BLaER1 treated with 17β-estradiol and CSF1 and Interleukin-3, amounts not matched to agents 10 nM and 100 nM (cell line): ENCODE results near the gene MAN1B1.
A peak's percentile ranks its signal among the peaks of the same experiment; 100 is the strongest.

Source experiments
- H3K27ac ChIP-seq, 11 experiments: shearing (Covaris generic); formaldehyde crosslinking; 2 replicates each; pipeline ENCODE4 v1.8.1; 2022
- H3K27me3 ChIP-seq, 11 experiments: shearing (Covaris generic); formaldehyde crosslinking; 2 replicates each; pipeline ENCODE4 v1.8.1; 2022
- H3K36me3 ChIP-seq, 11 experiments: shearing (Covaris generic); formaldehyde crosslinking; 2 replicates each; pipeline ENCODE4 v1.8.1; 2022
- H3K4me1 ChIP-seq, 10 experiments: shearing (Covaris generic); formaldehyde crosslinking; 2 replicates each; pipeline ENCODE4 v1.8.1; 2022
- H3K4me2 ChIP-seq, 11 experiments: shearing (Covaris generic); formaldehyde crosslinking; 2 replicates each; pipeline ENCODE4 v1.8.1; 2022
- H3K4me3 ChIP-seq, 10 experiments: shearing (Covaris generic); formaldehyde crosslinking; 2 replicates each; pipeline ENCODE4 v1.8.1; 2022
- H3K9ac ChIP-seq, 11 experiments: shearing (Covaris generic); formaldehyde crosslinking; 2 replicates each; pipeline ENCODE4 v1.8.1; 2022
- H3K9me3 ChIP-seq, 11 experiments: shearing (Covaris generic); formaldehyde crosslinking; replicated peaks in 1 of 11; 2 replicates each; pipeline ENCODE4 v1.8.1; 2022
- H4K20me1 ChIP-seq, 11 experiments: shearing (Covaris generic); formaldehyde crosslinking; 2 replicates each; pipeline ENCODE4 v1.8.1; 2022
- Cebpa-rat ChIP-seq, 11 experiments: shearing (Covaris generic); IDR thresholded peaks; 2 replicates each; pipeline ENCODE4 v1.8.1; 2022

MAN1B1 gene

DNA sequence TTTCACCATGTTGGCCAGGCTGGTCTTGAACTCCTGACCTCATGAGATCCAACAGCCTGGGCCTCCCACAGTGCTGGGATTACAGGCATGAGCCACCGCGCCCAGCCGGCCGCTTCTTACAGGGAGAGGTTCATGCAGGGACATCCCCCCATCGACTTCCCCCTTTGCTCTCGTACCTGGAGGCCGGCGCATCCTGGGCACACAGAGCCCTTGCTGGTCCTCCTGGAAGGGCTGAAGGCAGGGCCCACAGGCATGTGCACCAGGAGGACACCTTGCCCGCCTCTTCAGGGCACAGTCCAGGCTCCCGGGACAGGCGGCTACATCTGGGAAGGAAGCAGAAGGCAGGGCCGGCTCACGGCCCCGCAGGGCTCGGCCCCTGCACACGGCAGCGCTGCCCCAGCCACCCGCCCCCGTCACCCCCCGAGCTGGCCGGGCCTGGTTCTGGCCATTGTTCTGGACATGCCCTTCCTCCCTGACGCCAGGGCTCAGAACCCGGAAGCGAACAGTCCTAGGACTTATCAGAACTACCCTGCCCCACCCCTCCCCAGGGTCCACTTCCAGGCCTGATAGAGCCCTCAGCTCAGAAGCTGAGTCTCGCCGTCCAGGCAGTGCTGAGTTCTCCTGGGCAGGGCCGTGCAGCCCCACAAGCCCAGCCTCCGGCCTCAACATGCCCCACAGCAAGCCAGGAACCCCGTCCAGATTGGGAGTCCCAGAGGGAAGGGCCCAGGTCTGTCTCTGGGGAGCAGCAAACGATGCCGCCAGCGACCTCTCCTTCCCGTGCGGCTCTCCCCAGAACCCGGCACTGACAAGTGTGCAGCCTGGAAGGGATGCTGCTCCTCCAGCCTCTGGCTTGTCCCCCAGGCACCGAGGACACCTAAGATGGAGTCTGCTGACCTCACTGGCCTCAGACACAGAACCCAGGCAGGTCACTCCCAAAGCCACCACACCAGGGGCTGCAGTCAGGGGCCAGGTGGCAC lies 43.7 kb upstream of the MAN1B1 start:
- Histone ChIP-seq H3K36me3 (peaks cover 21 to 33% (median 27%) of the 10 kb centered on the region in 11 experiments), H3K4me3 (peak overlapping the region in 7 of 10 experiments; percentile 72 to 85 (median 82); a peak in 12 of 20 replicates), H3K9ac (peak overlapping the region in 10 of 11 experiments; percentile 8 to 84 (median 72); a peak in 19 of 22 replicates), H3K27ac (peak overlapping the region in 3 of 11 experiments; percentile 18 to 70 (median 37); a peak in 1 of 22 replicates), H4K20me1 (peaks cover 43 to 88% (median 76%) of the 10 kb centered on the region in 11 experiments), H3K9me3 (no peaks in the 10 kb centered on the region), H3K27me3 (peaks cover 13 to 39% (median 32%) of the 10 kb centered on the region in 11 experiments), H3K4me1 (peaks cover 54 to 83% (median 70%) of the 10 kb centered on the region in 10 experiments), H3K4me2 (peak overlapping the region; percentile 95 to 100 (median 99))
- no peak for TF ChIP-seq Cebpa-rat (IDR thresholded peaks at IDR 0.05)

DNA sequence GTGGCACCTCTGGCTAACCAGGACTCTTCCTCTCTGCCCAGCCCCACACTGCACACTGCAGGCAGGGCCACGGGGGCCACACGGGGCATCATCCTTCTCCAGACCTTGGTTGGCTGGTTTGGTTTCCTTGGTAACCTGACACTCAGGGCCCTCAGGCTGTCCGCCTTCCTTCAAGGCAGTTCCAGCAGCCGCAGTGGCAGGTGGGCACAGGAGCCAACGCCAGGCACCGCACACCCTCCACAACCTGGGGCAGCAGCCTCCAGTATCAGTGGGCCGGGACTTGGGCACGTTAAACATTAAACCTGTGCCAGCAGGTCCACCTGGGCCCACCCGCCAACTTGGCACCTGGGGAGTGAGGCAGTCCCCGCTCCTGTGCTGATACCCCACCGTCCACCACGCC lies 42.7 kb upstream of the MAN1B1 start:
- peaks cover 11 to 23% (median 18%) of the 10 kb centered on the region in 11 experiments for H3K36me3 ChIP-seq
- peak overlapping the region in 10 of 11 experiments; percentile 61 to 84 (median 76); a peak in 20 of 22 replicates for H3K9ac ChIP-seq
- H3K4me3 ChIP-seq: peak overlapping the region; percentile 72 to 86 (median 81)
- peaks cover 54 to 77% (median 67%) of the 10 kb centered on the region in 10 experiments for H3K4me1 ChIP-seq
- H3K27ac ChIP-seq: peak overlapping the region in 3 of 11 experiments; percentile 37 to 70 (median 48); a peak in 8 of 22 replicates
- peaks cover 38 to 82% (median 73%) of the 10 kb centered on the region in 11 experiments for H4K20me1 ChIP-seq
- no peak for TF ChIP-seq Cebpa-rat (IDR thresholded peaks at IDR 0.05)
- H3K27me3 ChIP-seq: peaks cover 21 to 48% (median 40%) of the 10 kb centered on the region in 11 experiments
- H3K9me3 ChIP-seq: no peaks in the 10 kb centered on the region
- H3K4me2 ChIP-seq: peak overlapping the region; percentile 95 to 100 (median 99)

DNA sequence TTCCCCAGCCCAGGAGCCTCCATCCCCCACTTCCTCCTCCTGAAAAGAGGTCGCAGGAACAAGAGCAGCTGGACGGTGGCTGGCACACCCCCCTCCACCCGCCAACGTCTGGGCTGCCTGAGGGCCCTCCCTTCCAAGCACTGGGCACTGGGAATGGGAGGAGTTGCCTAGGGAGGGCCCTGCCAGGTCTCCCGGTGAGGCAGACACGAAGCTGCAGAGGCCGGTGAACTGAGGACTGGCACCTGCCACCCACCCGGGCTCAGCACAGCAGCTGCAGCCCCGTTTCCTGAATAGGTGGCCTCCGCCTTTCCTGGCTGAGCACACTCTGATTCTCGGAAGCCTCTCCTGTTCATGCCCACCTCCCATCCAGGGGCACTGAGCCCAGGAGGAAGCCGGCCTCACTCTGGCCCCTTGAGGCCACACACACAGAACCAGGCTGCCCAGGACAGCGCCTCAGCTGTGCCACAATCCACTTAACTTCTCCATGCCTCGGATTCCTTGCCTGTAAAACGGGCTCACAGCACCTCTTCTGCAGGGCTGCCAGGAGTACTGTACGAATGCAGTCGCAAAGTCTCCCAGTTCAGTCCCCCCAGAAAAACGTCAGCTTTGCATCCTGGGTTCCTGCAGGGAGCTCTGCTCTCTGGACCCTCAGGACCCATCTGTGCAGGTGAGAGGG lies 42.1 kb upstream of the MAN1B1 start:
- H3K4me3 ChIP-seq: peak overlapping the region; percentile 72 to 86 (median 81)

DNA sequence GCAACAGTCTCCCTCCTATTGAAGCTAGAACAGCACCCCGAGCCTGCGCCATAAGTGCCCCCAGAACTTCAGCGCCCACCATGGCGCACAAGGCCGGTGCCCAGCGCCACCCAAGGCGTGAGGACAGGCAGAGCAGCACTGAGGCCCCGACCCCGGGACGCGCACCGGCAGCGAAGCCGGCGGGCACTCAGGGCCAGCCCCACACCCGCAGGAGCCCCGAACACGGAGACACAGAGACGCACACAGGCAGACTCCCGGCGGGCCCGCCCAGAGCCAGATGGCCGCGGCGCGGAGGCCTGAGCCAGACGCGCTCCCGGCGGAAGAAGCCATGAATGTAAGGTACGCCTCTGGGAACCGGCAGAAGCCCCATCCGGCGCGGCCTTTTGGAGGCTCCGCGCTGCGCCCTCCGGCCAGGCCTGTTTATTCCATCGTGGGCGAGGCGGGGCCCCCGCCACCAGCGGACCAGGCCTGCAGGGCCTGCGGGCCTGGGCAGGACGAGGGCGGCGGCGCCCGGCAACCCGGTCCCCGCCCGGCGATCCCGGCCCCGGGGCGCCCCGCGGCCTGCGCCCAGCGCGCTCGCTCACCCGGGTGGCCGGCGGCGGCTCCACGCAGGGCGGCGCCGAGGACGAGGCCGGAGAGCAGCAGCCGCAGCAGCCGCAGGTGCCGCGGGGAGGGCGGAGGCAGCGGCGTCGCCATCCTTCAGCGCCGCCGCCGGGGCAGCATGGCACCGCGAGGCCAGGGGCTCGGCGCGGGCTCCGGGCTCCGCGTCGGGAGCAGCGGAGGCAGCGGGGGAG lies 41.3 kb upstream of the MAN1B1 start:
- H3K36me3 ChIP-seq: peaks cover 3 to 11% (median 5%) of the 10 kb centered on the region in 11 experiments; a peak in 11 of 22 replicates
- H3K27me3 ChIP-seq: peaks cover 36 to 62% (median 55%) of the 10 kb centered on the region in 11 experiments
- H3K27ac ChIP-seq: peak overlapping the region in 10 of 11 experiments; percentile 28 to 70 (median 56); a peak in 17 of 22 replicates
- peaks cover 52 to 65% (median 60%) of the 10 kb centered on the region in 10 experiments for H3K4me1 ChIP-seq
- H3K4me3 ChIP-seq: peak overlapping the region; percentile 72 to 86 (median 81)
- peaks cover 37 to 85% (median 72%) of the 10 kb centered on the region in 11 experiments for H4K20me1 ChIP-seq
- TF ChIP-seq Cebpa-rat (IDR thresholded peaks at IDR 0.05): no peak
- no peaks in the 10 kb centered on the region for H3K9me3 ChIP-seq
- H3K9ac ChIP-seq: peak overlapping the region; percentile 61 to 84 (median 76)
- H3K4me2 ChIP-seq: peak overlapping the region; percentile 95 to 100 (median 99)

More for the DNA sequence above, 42.1 kb upstream of the MAN1B1 start:
- peak overlapping the region; percentile 61 to 84 (median 76); a peak in 21 of 22 replicates for H3K9ac ChIP-seq
- H3K27ac ChIP-seq: peak overlapping the region in 4 of 11 experiments; percentile 37 to 70 (median 62); a peak in 9 of 22 replicates
- H3K27me3 ChIP-seq: peaks cover 28 to 54% (median 46%) of the 10 kb centered on the region in 11 experiments
- H3K4me1 ChIP-seq: peaks cover 54 to 71% (median 63%) of the 10 kb centered on the region in 10 experiments
- H4K20me1 ChIP-seq: peaks cover 37 to 82% (median 67%) of the 10 kb centered on the region in 11 experiments
- H3K4me2 ChIP-seq: peak overlapping the region; percentile 95 to 100 (median 99)
- no peak for TF ChIP-seq Cebpa-rat (IDR thresholded peaks at IDR 0.05)
- no peaks in the 10 kb centered on the region for H3K9me3 ChIP-seq
- H3K36me3 ChIP-seq: peaks cover 5 to 17% (median 11%) of the 10 kb centered on the region in 11 experiments; a peak in 21 of 22 replicates

DNA sequence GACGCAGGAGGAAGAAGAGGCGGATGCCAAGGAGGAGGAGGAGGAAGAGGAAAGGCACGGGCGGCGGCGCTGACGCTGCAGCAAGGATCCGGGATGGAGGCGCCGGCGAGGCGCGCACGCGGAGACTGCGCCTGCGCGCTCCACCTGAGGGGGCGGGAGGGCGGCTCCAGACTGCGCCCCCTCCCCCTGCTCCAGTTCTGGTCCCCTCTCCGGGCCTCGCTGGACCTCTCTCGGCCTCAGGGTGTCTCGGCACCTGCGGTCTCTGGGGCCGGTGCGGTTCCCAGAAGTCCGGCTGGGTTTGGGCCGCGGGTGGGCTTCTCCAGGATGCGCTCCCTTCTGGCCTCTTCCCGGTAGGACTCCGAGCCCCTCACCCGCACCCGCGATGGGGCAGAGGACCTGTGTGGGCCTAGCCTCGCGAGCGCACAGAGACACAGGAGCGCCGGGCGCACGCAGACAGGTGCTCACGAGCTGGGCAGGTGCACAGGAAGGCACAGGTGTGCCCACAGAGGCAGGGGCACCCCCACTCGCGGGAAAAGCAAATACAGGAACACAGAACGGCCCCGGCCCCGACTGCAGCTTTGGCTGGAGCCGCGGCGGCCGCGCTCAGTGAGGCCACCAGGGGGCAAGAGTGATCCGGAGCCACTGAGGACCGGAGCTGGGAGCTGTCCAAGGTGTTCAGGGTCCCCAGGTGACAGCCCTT lies 40.5 kb upstream of the MAN1B1 start, which contains the start of gene NPDC1:
TSS of gene NPDC1 (minus strand) at position 90 of the 700 bp plus-strand sequence. CDS start 188 bp downstream, outside the sequence.
- Histone ChIP-seq H4K20me1 (peaks cover 33 to 84% (median 71%) of the 10 kb centered on the region in 11 experiments), H3K27me3 (peaks cover 43 to 70% (median 62%) of the 10 kb centered on the region in 11 experiments), H3K27ac (peak within 1 kb of the TSS in 10 of 11 experiments; percentile 28 to 70 (median 56); a peak in 17 of 22 replicates), H3K4me2 (peak within 1 kb of the TSS; percentile 95 to 100 (median 99)), H3K9ac (peak within 1 kb of the TSS; percentile 61 to 84 (median 76)), H3K36me3 (peaks cover 0 to 5% (median 0%) of the 10 kb centered on the region in 11 experiments; a peak in 1 of 22 replicates), H3K4me1 (peaks cover 45 to 58% (median 53%) of the 10 kb centered on the region in 10 experiments), H3K9me3 (no peaks in the 10 kb centered on the region), H3K4me3 (peak within 1 kb of the TSS; percentile 72 to 86 (median 81))
- no peak for TF ChIP-seq Cebpa-rat (IDR thresholded peaks at IDR 0.05)

DNA sequence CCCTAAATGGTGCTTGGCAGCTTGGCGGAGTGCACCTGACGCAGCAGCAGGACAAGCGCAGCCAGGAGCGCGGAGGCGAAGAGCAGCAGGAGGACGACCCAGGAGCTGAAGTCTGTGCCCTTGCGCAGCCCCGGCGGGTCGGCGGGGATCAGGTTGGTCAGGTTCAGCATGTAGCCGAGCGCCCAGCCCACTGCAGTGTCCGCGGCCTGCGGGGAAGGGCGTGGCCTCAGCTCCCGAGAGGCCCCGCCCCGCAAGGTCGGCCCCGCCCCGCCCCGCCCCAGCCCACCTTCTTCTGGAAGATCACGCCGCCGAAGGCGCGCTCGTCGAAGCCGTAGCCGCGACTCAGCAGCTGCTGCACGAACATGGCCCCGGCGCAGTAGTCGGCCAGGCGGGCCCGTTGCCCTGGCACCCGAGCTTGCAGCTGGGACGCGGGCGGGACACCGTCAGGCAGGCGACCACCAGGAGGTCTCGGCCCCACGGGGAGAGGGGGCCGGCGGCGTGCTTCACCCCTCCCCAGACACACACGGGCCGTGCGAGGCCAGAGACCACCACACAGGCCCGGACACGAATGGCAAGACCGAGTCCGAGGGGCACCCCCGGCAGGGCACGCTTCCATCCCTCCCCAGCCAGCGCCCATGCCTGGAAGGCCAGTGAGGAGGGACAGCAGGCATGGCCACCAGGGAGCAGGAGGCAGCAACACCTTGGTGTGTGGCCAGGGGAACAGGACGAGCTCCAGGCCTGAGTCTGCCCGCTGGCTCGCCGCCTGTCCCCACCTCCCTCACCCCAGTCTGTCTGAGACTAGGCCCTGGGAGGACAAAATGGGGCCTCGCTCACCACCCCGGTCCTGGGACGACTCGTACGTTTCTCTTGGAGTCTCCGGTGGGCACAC lies 37.9 kb upstream of the MAN1B1 start:
- no peak overlapping the region for H3K4me3 ChIP-seq
- H3K36me3 ChIP-seq: no peaks in the 10 kb centered on the region
- peaks cover 25 to 50% (median 39%) of the 10 kb centered on the region in 10 experiments for H3K4me1 ChIP-seq
- no peak overlapping the region for H3K4me2 ChIP-seq
- TF ChIP-seq Cebpa-rat (IDR thresholded peaks at IDR 0.05): no peak
- no peak overlapping the region for H3K9ac ChIP-seq
- no peak overlapping the region for H3K27ac ChIP-seq
- peaks cover 70 to 96% (median 89%) of the 10 kb centered on the region in 11 experiments for H3K27me3 ChIP-seq
- no peaks in the 10 kb centered on the region for H3K9me3 ChIP-seq
- peaks cover 12 to 84% (median 58%) of the 10 kb centered on the region in 11 experiments; a peak in 21 of 22 replicates for H4K20me1 ChIP-seq
